K562 (cell line): ENCODE results near the gene ASXL2. TPM values are rescaled to one million over a fixed set of nuclear protein-coding genes. Genes with fewer than 3 reads are reported as not detected.

Experiments
- ARHGAP35 ChIP-seq: fragments of 450-650 bp; IDR thresholded peaks from 2 replicates; pipeline ENCODE4 v1.6.1; 2018; ENCODE audit not compliant: partially characterized antibody
- CBFA2T3 ChIP-seq: fragments of 450-650 bp; IDR thresholded peaks from 2 replicates; pipeline ENCODE4 v1.6.1; 2017
- DNMT1 ChIP-seq: fragments of 450-650 bp; IDR thresholded peaks from 2 replicates; pipeline ENCODE4 v1.6.1; 2016; ENCODE audit warnings: antibody characterized with exemption, mild to moderate bottlenecking
- DPF2 ChIP-seq: fragments of 450-650 bp; IDR thresholded peaks from 2 replicates; pipeline ENCODE4 v1.6.1; 2016
- GABPA ChIP-seq: fragments of 200-800 bp; sonication (Bioruptor generic); conservative IDR thresholded peaks from 2 replicates; pipeline ENCODE4 v1.6.1; 2016; ENCODE audit warnings: low read depth, missing genetic modification characterization, missing compliant biosample characterization
- MTF1 ChIP-seq: fragments of 250-450 bp; sonication (Bioruptor Pico); IDR thresholded peaks from 2 replicates; pipeline ENCODE4 v1.9.0; 2021; ENCODE audit warnings: moderate library complexity, mild to moderate bottlenecking, inconsistent platforms, borderline replicate concordance
- PTTG1 ChIP-seq: fragments of 450-650 bp; IDR thresholded peaks from 2 replicates; pipeline ENCODE4 v1.6.1; 2016; ENCODE audit warnings: low read depth, mild to moderate bottlenecking, missing genetic modification characterization, missing compliant biosample characterization
- SMARCA5 ChIP-seq: fragments of 450-650 bp; IDR thresholded peaks from 2 replicates; pipeline ENCODE4 v1.6.1; 2016
- TAF7 ChIP-seq: fragments of 450-650 bp; IDR thresholded peaks from 2 replicates; pipeline ENCODE4 v1.6.1; 2016; ENCODE audit warnings: missing genetic modification characterization, missing compliant biosample characterization
- TSC22D4 ChIP-seq: fragments of 450-650 bp; IDR thresholded peaks from 2 replicates; pipeline ENCODE4 v1.6.1; 2016; ENCODE audit warnings: missing genetic modification characterization, missing biosample characterization, control low read depth
- ZNF133 ChIP-seq: fragments of 250-450 bp; sonication (Bioruptor Pico); IDR thresholded peaks from 2 replicates; pipeline ENCODE4 v1.4.0; 2020; ENCODE audit warnings: mild to moderate bottlenecking
- polyA plus RNA-seq, 8 experiments: library from polyadenylated mRNA; depleted of rRNA in 4 of 8; stranded (reverse) in 5 of 8; unstranded in 3 of 8; fragments of >200 nt; fragmentation: Nextera tagmentation in 2 of 8; fragmentation: Illumina TruSeq in 1 of 8; extraction: Ambion mirVana in 2 of 8; extraction: Trizol in 1 of 8; gene quantifications; 2 replicates each; pipeline versions ENCODE4 v1.2.1 to v1.2.3, GENCODE V29; 2011 to 2014; ENCODE audit warnings: inconsistent platforms in 1 of 8, missing spikeins in 1 of 8
- total RNA-seq, 7 experiments: library from RNA; depleted of rRNA in 6 of 7; stranded (reverse); fragments of >200 nt in 6 of 7; fragmentation: Illumina TruSeq in 2 of 7; extraction: Trizol in 2 of 7; gene quantifications; 2 replicates each; pipeline versions ENCODE4 v1.2.1 to v1.2.3, GENCODE V29; 2011 to 2021; ENCODE audit warnings: low replicate concordance in 1 of 7
- TF ChIP-seq, protein P1 (sequence below): sonication (generic); IDR thresholded peaks from 2 replicates; pipeline ENCODE4 v1.6.1; 2016
- TF ChIP-seq, protein P2 (sequence below): fragments of 450-650 bp; IDR thresholded peaks from 2 replicates; pipeline ENCODE4 v1.6.1; 2017; ENCODE audit warnings: antibody characterized with exemption

Gene ASXL2
- total and polyA plus RNA-seq, 9 of the 15 experiments (the other 6 are each of a cell fraction or from before 2014, with no cell fraction given): 2.2 to 25.9 (median 9.0) TPM

DNA sequence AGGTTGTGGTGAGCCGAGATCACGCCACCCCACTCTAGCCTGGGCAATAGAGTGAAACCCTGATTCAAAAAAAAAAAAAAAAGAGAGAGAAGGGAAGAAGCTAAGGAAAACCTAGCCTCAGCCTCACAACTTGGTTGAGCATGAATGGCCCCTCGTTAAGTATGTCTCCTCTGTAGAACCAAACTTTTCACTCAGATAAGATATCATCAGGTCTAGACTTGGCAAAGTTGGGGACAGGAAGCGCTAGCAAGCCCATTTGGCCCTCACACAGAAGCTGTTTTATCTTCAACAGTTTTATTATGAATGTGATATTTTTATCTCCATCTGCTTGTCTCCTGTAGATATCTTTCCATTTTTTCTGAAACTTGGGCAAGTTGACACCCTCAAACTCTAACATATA lies 3.5 kb upstream of the ASXL2 start (continued):
- TF ChIP-seq PTTG1 (tag): no peak
- no peak for TF ChIP-seq SMARCA5
- no peak for TF ChIP-seq ARHGAP35
- TF ChIP-seq CBFA2T3: peak; percentile 44
- TF ChIP-seq TSC22D4 (tag): no peak
- no peak for TF ChIP-seq MTF1 (CRISPR knock-in tag)
- 0 out of 2 replicates have a peak, but pooled peaks have one; percentile 42 for TF ChIP-seq DPF2
- peak; percentile 45 for TF ChIP-seq GABPA (tag)
- TF ChIP-seq, protein P1, sequence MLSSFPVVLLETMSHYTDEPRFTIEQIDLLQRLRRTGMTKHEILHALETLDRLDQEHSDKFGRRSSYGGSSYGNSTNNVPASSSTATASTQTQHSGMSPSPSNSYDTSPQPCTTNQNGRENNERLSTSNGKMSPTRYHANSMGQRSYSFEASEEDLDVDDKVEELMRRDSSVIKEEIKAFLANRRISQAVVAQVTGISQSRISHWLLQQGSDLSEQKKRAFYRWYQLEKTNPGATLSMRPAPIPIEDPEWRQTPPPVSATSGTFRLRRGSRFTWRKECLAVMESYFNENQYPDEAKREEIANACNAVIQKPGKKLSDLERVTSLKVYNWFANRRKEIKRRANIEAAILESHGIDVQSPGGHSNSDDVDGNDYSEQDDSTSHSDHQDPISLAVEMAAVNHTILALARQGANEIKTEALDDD: peak; percentile 60; the same call in 1 of the 2 replicates
- TF ChIP-seq, protein P2, sequence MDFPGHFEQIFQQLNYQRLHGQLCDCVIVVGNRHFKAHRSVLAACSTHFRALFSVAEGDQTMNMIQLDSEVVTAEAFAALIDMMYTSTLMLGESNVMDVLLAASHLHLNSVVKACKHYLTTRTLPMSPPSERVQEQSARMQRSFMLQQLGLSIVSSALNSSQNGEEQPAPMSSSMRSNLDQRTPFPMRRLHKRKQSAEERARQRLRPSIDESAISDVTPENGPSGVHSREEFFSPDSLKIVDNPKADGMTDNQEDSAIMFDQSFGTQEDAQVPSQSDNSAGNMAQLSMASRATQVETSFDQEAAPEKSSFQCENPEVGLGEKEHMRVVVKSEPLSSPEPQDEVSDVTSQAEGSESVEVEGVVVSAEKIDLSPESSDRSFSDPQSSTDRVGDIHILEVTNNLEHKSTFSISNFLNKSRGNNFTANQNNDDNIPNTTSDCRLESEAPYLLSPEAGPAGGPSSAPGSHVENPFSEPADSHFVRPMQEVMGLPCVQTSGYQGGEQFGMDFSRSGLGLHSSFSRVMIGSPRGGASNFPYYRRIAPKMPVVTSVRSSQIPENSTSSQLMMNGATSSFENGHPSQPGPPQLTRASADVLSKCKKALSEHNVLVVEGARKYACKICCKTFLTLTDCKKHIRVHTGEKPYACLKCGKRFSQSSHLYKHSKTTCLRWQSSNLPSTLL: no peak
- TF ChIP-seq DNMT1: no peak
- TF ChIP-seq ZNF133 (CRISPR knock-in tag): no peak
- TF ChIP-seq TAF7 (tag): no peak
- TF ChIP-seq, all 486 proteins: peak for 8
